HEK293T (cell line): ENCODE measurements around the gene RORB.

ENCODE experiments used
- BHLHE40 ChIP-seq: fragments of 450-650 bp; IDR thresholded peaks from 2 replicates; pipeline ENCODE4 v1.6.1; 2016; ENCODE audit warnings: mild to moderate bottlenecking, moderate library complexity, borderline replicate concordance
- ELF4 ChIP-seq: fragments of 450-650 bp; IDR thresholded peaks from 2 replicates; pipeline ENCODE4 v1.6.1; 2017; ENCODE audit warnings: antibody characterized with exemption
- FOXK2 ChIP-seq: fragments of 450-650 bp; IDR thresholded peaks from 2 replicates; pipeline ENCODE4 v1.6.1; 2016; ENCODE audit warnings: mild to moderate bottlenecking
- HDGF ChIP-seq: fragments of 450-650 bp; IDR thresholded peaks from 2 replicates; pipeline ENCODE4 v1.6.1; 2017; ENCODE audit warnings: antibody characterized with exemption, borderline replicate concordance
- LEF1 ChIP-seq: fragments of 450-650 bp; IDR thresholded peaks from 2 replicates; pipeline ENCODE4 v1.6.1; 2017; ENCODE audit warnings: mild to moderate bottlenecking, borderline replicate concordance

- TF ChIP-seq HDGF: no peak
- no peak for TF ChIP-seq ELF4
- no peak for TF ChIP-seq LEF1
- no peak for TF ChIP-seq FOXK2
- no peak for TF ChIP-seq BHLHE40
Measured at GRCh38 chr9:74726581-74726980, 229.4 kb downstream of the RORB start.
